ENCODE data around the gene OPTN. TPM values are rescaled to one million over a fixed set of nuclear protein-coding genes. Genes with fewer than 3 reads are reported as not detected.
A peak's percentile ranks its signal among the peaks of the same experiment; 100 is the strongest.

OPTN gene
- total and polyA plus RNA-seq, 12 donors, result 63.2 to 148 (median 92.5) TPM

DNA sequence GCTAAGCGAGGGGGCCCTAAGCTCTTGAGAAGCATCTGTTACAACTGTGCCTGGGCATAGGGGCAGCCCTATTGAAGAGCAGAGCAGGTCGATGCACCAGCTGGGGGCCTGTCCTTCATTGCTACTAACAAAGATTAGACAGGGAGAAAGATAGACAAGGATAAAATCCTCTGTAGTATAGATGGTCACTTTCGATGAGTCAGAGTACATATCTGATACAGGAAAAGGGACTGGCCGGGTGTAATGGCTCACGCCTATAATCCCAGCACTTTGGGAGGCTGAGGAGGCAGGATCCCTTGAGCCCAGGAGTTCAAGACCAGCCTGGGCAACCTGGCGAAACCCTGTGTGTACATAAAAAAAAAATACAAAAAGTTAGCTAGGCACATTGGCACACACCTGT lies 13.6 kb downstream of the OPTN start:
- H3K36me3 ChIP-seq (replicated peaks in 1 of 2), result peaks cover 4 to 42% of the 10 kb centered on the region in 2 donors
- WGBS, 4 donors, result 55 to 69% (median 69%) methylated on average over 6 of the region's 6 CpGs
- H3K27me3 ChIP-seq, result no peaks in the 10 kb centered on the region
- no peak overlapping the region for H3K4me3 ChIP-seq
- intact Hi-C loops (cut with DNase I), result no loop called here
- H3K4me1 ChIP-seq (replicated peaks in 1 of 2), result peaks cover 17 to 25% of the 10 kb centered on the region in 2 donors
- no peak for TF ChIP-seq POLR2A (IDR thresholded peaks at IDR 0.05)
- TF ChIP-seq, protein P1, sequence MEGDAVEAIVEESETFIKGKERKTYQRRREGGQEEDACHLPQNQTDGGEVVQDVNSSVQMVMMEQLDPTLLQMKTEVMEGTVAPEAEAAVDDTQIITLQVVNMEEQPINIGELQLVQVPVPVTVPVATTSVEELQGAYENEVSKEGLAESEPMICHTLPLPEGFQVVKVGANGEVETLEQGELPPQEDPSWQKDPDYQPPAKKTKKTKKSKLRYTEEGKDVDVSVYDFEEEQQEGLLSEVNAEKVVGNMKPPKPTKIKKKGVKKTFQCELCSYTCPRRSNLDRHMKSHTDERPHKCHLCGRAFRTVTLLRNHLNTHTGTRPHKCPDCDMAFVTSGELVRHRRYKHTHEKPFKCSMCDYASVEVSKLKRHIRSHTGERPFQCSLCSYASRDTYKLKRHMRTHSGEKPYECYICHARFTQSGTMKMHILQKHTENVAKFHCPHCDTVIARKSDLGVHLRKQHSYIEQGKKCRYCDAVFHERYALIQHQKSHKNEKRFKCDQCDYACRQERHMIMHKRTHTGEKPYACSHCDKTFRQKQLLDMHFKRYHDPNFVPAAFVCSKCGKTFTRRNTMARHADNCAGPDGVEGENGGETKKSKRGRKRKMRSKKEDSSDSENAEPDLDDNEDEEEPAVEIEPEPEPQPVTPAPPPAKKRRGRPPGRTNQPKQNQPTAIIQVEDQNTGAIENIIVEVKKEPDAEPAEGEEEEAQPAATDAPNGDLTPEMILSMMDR (IDR thresholded peaks at IDR 0.05), result no peak
- H3K27ac ChIP-seq, result peak overlapping the region in 2 of 5 donors; percentile 2 to 37
- no peak for DNase-seq
- H3K9me3 ChIP-seq (replicated peaks in 1 of 3), result no peaks in the 10 kb centered on the region

- H3K27me3 ChIP-seq, result no peaks in the 10 kb centered on the region
- WGBS, 4 donors, result 32 to 36% (median 34%) methylated on average over 12 of the region's 12 CpGs
- peaks cover 12 to 15% of the 10 kb centered on the region in 2 donors for H3K4me1 ChIP-seq (replicated peaks in 1 of 2)
- H3K9me3 ChIP-seq (replicated peaks in 1 of 3), result no peaks in the 10 kb centered on the region
- intact Hi-C loops (cut with DNase I), result no loop called here
- H3K27ac ChIP-seq, result peak overlapping the region in 4 of 5 donors; percentile 49 to 80 (median 59)
- TF ChIP-seq, protein P1 (IDR thresholded peaks at IDR 0.05), result no peak
- no peak for TF ChIP-seq POLR2A (IDR thresholded peaks at IDR 0.05)
- peak overlapping the region in 1 of 4 donors; percentile 38 for H3K4me3 ChIP-seq
- DNase-seq, result peak in 5 of 7 donors; percentile 33 to 73 (median 46)
- H3K36me3 ChIP-seq (replicated peaks in 1 of 2), result peaks cover 4 to 46% of the 10 kb centered on the region in 2 donors
Measured at GRCh38 chr10:13115832-13116803, 16.2 kb downstream of the OPTN start.

DNA sequence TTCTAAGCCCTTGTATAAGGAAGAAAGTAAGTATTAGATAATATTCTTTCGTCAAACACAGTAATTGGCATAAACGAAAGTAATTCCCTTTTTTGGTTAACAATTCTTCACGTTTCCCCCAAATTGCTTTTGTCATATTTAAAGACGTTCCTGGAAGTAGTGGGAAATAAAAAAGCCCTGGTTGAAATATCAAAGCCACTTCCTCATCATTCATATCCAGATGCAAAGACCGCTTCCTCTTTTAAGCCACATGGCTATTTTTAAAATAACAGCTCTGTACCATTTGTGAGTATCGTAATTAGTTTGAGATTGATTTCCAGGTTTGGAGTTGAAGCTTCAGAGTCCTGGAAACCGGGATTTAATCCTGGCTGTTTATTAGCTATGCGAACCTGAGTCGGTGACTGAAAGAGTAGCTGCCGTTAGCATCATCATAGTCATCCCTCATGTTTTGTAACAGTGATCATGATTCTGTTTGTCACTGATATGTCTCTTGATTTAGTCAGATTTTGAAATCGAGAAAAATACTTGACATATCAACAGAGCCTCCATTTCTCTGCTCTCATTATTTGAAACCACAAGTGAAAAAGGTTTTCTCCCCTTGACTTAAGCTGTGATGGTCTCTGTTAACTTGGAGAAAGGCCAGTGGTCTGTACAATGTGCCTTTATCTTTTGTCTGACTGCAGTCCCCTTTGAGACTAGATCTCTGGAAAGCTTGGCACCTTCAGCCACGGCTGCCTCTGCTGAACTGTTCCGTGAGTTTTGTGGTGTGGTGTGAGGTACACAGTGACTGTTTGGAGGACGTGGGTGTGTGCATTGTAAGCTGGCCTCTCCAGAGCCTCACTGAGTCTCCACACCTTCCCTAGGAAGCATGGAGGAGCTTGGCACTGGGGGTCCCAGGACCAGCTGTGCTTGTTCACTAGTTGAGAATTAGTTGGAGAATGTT lies 18.1 kb downstream of the OPTN start:
- TF ChIP-seq POLR2A (IDR thresholded peaks at IDR 0.05), result no peak
- TF ChIP-seq, protein P1 (IDR thresholded peaks at IDR 0.05), result no peak
- no peaks in the 10 kb centered on the region for H3K27me3 ChIP-seq
- peaks cover 12 to 15% of the 10 kb centered on the region in 2 donors for H3K4me1 ChIP-seq (replicated peaks in 1 of 2)
- peaks cover 4 to 52% of the 10 kb centered on the region in 2 donors for H3K36me3 ChIP-seq (replicated peaks in 1 of 2)
- intact Hi-C loops (cut with DNase I), result no loop called here
- no peak for DNase-seq
- H3K9me3 ChIP-seq (replicated peaks in 1 of 3), result no peaks in the 10 kb centered on the region
- 69 to 79% (median 75%) methylated on average over 13 to 14 of the region's 14 CpGs for WGBS, 4 donors
- H3K27ac ChIP-seq, result no peak overlapping the region
- no peak overlapping the region for H3K4me3 ChIP-seq
